ENCODE measurements around the gene TPRKB.

TPRKB gene

GRCh38 chr2:73740767-73741166 lies 3.6 kb upstream of the TPRKB start:
- Histone ChIP-seq H3K4me2 (ENCODE audit: low read length) (no peak overlapping the region), H2BK120ac (ENCODE audit: insufficient read depth, low read length, poor library complexity) (no peak overlapping the region), H4K8ac (ENCODE audit: low read depth, low read length) (no peak overlapping the region), H2AK5ac (ENCODE audit: low read length) (no peak overlapping the region), H4K12ac (ENCODE audit: low read depth, low read length) (no peak overlapping the region), H3K18ac (ENCODE audit: low read length) (no peak overlapping the region), H3K27me3 (ENCODE audit: insufficient read depth, low read length) (no peaks in the 10 kb centered on the region), H3K14ac (ENCODE audit: low read length) (no peak overlapping the region), H3K4ac (ENCODE audit: low read depth, low read length) (no peak overlapping the region), H3K9me3 (ENCODE audit: insufficient read depth, low read depth, low read length) (no peaks in the 10 kb centered on the region), H3K9ac (ENCODE audit: low read length) (no peak overlapping the region), H3K23ac (ENCODE audit: low read length) (peak overlapping the region; percentile 22), H3K36me3 (ENCODE audit: control insufficient read depth in 1 of 2, insufficient read depth in 2 of 2, low read length in 2 of 2) (no peaks in the 10 kb centered on the region), H2BK12ac (ENCODE audit: low read length) (no peak overlapping the region), H3K4me1 (ENCODE audit: control insufficient read depth in 1 of 2, insufficient read depth in 2 of 2, low read length in 2 of 2) (peaks cover 0 to 3% of the 10 kb centered on the region in 2 experiments), H2AFZ (ENCODE audit: insufficient read depth, low read length, poor library complexity) (no peak overlapping the region), H3K79me1 (ENCODE audit: low read length) (peaks cover 3% of the 10 kb centered on the region), H3K79me2 (ENCODE audit: control insufficient read depth, insufficient read depth, low read length, poor library complexity) (no peaks in the 10 kb centered on the region), H4K91ac (ENCODE audit: low read depth, low read length) (no peak overlapping the region), H3K4me3 (ENCODE audit: low read depth, low read length) (no peak overlapping the region), H2BK5ac (ENCODE audit: low read depth, low read length, poor library complexity) (no peak overlapping the region), H3K27ac (ENCODE audit: low read depth, low read length) (no peak overlapping the region)
- no peak for DNase-seq
- WGBS (ENCODE audit: extremely low coverage, insufficient coverage, insufficient read length), result no CpG with 5 or more reads among the region's 2 CpGs

- no peaks in the 10 kb centered on the region for H3K27me3 ChIP-seq (ENCODE audit: insufficient read depth, low read length)
- no peak overlapping the region for H2AK5ac ChIP-seq (ENCODE audit: low read length)
- no peak overlapping the region for H2AFZ ChIP-seq (ENCODE audit: insufficient read depth, low read length, poor library complexity)
- H4K91ac ChIP-seq (ENCODE audit: low read depth, low read length), result no peak overlapping the region
- peaks cover 3% of the 10 kb centered on the region for H3K79me1 ChIP-seq (ENCODE audit: low read length)
- H3K9me3 ChIP-seq (ENCODE audit: insufficient read depth, low read depth, low read length), result no peaks in the 10 kb centered on the region
- H3K4me2 ChIP-seq (ENCODE audit: low read length), result no peak overlapping the region
- no peaks in the 10 kb centered on the region for H3K79me2 ChIP-seq (ENCODE audit: control insufficient read depth, insufficient read depth, low read length, poor library complexity)
- no peak overlapping the region for H3K4me3 ChIP-seq (ENCODE audit: low read depth, low read length)
- no peak overlapping the region for H3K4ac ChIP-seq (ENCODE audit: low read depth, low read length)
- H3K14ac ChIP-seq (ENCODE audit: low read length), result no peak overlapping the region
- DNase-seq, result peak; percentile 18 to 57
- H3K23ac ChIP-seq (ENCODE audit: low read length), result no peak overlapping the region
- H2BK12ac ChIP-seq (ENCODE audit: low read length), result no peak overlapping the region
- no peak overlapping the region for H3K18ac ChIP-seq (ENCODE audit: low read length)
- no peaks in the 10 kb centered on the region for H3K36me3 ChIP-seq (ENCODE audit: control insufficient read depth in 1 of 2, insufficient read depth in 2 of 2, low read length in 2 of 2)
- H3K4me1 ChIP-seq (ENCODE audit: control insufficient read depth in 1 of 2, insufficient read depth in 2 of 2, low read length in 2 of 2), result peaks cover 0 to 3% of the 10 kb centered on the region in 2 experiments
- H3K27ac ChIP-seq (ENCODE audit: low read depth, low read length), result no peak overlapping the region
- no CpG with 5 or more reads among the region's 3 CpGs for WGBS (ENCODE audit: extremely low coverage, insufficient coverage, insufficient read length)
- H2BK120ac ChIP-seq (ENCODE audit: insufficient read depth, low read length, poor library complexity), result no peak overlapping the region
- no peak overlapping the region for H4K8ac ChIP-seq (ENCODE audit: low read depth, low read length)
- no peak overlapping the region for H2BK5ac ChIP-seq (ENCODE audit: low read depth, low read length, poor library complexity)
- H4K12ac ChIP-seq (ENCODE audit: low read depth, low read length), result no peak overlapping the region
- H3K9ac ChIP-seq (ENCODE audit: low read length), result no peak overlapping the region
These were observed 2.0 kb upstream of the TPRKB start for GRCh38 chr2:73739101-73739500.

DNA sequence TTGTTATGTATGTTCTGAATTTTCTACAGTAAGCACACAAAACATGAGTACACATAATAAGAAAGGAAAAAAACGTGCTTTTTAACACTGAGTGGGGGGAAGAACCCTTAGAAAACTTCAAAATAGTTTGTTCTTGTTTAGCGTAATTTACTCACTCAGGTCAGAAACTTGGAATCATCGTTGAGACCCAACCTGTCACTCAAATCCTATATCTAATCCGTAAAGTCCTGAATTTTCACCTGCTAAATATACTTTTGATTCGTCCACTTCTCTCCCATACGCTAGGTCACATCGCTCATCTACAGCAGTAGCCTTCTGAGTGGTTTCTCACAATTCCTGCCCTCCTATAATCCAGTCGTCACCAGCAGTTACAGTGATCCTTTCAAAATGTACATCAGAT lies 767 bp downstream of the TPRKB start:
- H3K4me2 ChIP-seq (ENCODE audit: low read length), result peak overlapping the region; percentile 66
- H2AFZ ChIP-seq (ENCODE audit: insufficient read depth, low read length, poor library complexity), result peak overlapping the region; percentile 9
- no peak overlapping the region for H3K4ac ChIP-seq (ENCODE audit: low read depth, low read length)
- no peak overlapping the region for H2BK5ac ChIP-seq (ENCODE audit: low read depth, low read length, poor library complexity)
- H3K4me1 ChIP-seq (ENCODE audit: control insufficient read depth in 1 of 2, insufficient read depth in 2 of 2, low read length in 2 of 2), result peaks cover 0 to 3% of the 10 kb centered on the region in 2 experiments
- H3K4me3 ChIP-seq (ENCODE audit: low read depth, low read length), result peak overlapping the region; percentile 79
- no peaks in the 10 kb centered on the region for H3K27me3 ChIP-seq (ENCODE audit: insufficient read depth, low read length)
- no peak overlapping the region for H2BK120ac ChIP-seq (ENCODE audit: insufficient read depth, low read length, poor library complexity)
- H4K12ac ChIP-seq (ENCODE audit: low read depth, low read length), result no peak overlapping the region
- H3K18ac ChIP-seq (ENCODE audit: low read length), result no peak overlapping the region
- H2BK12ac ChIP-seq (ENCODE audit: low read length), result no peak overlapping the region
- H4K91ac ChIP-seq (ENCODE audit: low read depth, low read length), result no peak overlapping the region
- H3K9me3 ChIP-seq (ENCODE audit: insufficient read depth, low read depth, low read length), result no peaks in the 10 kb centered on the region
- no peak overlapping the region for H3K27ac ChIP-seq (ENCODE audit: low read depth, low read length)
- no CpG with 5 or more reads among the region's 8 CpGs for WGBS (ENCODE audit: extremely low coverage, insufficient coverage, insufficient read length)
- H3K9ac ChIP-seq (ENCODE audit: low read length), result no peak overlapping the region
- DNase-seq, result no peak
- peaks cover 4 to 7% of the 10 kb centered on the region in 2 experiments for H3K36me3 ChIP-seq (ENCODE audit: control insufficient read depth in 1 of 2, insufficient read depth in 2 of 2, low read length in 2 of 2)
- H3K79me2 ChIP-seq (ENCODE audit: control insufficient read depth, insufficient read depth, low read length, poor library complexity), result no peaks in the 10 kb centered on the region
- H4K8ac ChIP-seq (ENCODE audit: low read depth, low read length), result peak overlapping the region; percentile 96
- H3K79me1 ChIP-seq (ENCODE audit: low read length), result peaks cover 3% of the 10 kb centered on the region
- no peak overlapping the region for H3K23ac ChIP-seq (ENCODE audit: low read length)
- no peak overlapping the region for H3K14ac ChIP-seq (ENCODE audit: low read length)
- no peak overlapping the region for H2AK5ac ChIP-seq (ENCODE audit: low read length)

DNA sequence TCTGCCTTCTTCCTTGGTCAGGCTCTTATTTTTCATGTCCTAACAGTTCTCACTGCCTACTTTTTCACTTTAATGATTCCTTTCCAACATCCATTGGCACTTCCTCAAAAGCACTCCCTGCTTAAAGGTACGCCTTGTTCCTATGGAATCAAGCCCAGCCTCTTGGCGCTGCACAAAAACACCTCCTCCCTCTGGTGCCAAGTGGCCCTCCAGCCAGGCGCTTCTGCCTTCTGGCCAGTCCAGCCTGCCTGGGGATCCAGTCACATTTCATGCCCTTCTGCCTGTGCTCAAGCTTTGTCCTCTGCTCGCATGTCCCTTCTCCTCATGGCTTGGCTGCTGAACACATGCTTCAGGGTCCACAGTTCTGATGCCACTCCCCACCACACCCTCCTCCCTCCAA lies 6.3 kb downstream of the TPRKB start:
- Histone ChIP-seq H3K36me3 (ENCODE audit: control insufficient read depth in 1 of 2, insufficient read depth in 2 of 2, low read length in 2 of 2) (peaks cover 11 to 21% of the 10 kb centered on the region in 2 experiments), H2AK5ac (ENCODE audit: low read length) (no peak overlapping the region), H3K27me3 (ENCODE audit: insufficient read depth, low read length) (no peaks in the 10 kb centered on the region), H4K12ac (ENCODE audit: low read depth, low read length) (no peak overlapping the region), H3K9me3 (ENCODE audit: insufficient read depth, low read depth, low read length) (no peaks in the 10 kb centered on the region), H4K8ac (ENCODE audit: low read depth, low read length) (no peak overlapping the region), H3K4me2 (ENCODE audit: low read length) (no peak overlapping the region), H3K27ac (ENCODE audit: low read depth, low read length) (no peak overlapping the region), H3K4me3 (ENCODE audit: low read depth, low read length) (no peak overlapping the region), H3K23ac (ENCODE audit: low read length) (no peak overlapping the region), H2BK5ac (ENCODE audit: low read depth, low read length, poor library complexity) (no peak overlapping the region), H3K18ac (ENCODE audit: low read length) (no peak overlapping the region), H3K79me1 (ENCODE audit: low read length) (no peaks in the 10 kb centered on the region), H4K91ac (ENCODE audit: low read depth, low read length) (no peak overlapping the region), H2BK12ac (ENCODE audit: low read length) (no peak overlapping the region), H3K4me1 (ENCODE audit: control insufficient read depth in 1 of 2, insufficient read depth in 2 of 2, low read length in 2 of 2) (no peaks in the 10 kb centered on the region), H3K14ac (ENCODE audit: low read length) (no peak overlapping the region), H3K4ac (ENCODE audit: low read depth, low read length) (no peak overlapping the region), H2BK120ac (ENCODE audit: insufficient read depth, low read length, poor library complexity) (no peak overlapping the region), H2AFZ (ENCODE audit: insufficient read depth, low read length, poor library complexity) (no peak overlapping the region), H3K79me2 (ENCODE audit: control insufficient read depth, insufficient read depth, low read length, poor library complexity) (no peaks in the 10 kb centered on the region), H3K9ac (ENCODE audit: low read length) (no peak overlapping the region)
- DNase-seq, result no peak
- WGBS (ENCODE audit: extremely low coverage, insufficient coverage, insufficient read length), result no CpG with 5 or more reads among the region's 4 CpGs
